ENCODE data around the gene MT1H.

- no peak for TF ChIP-seq CTCF (optimal IDR thresholded peaks at IDR 0.05 in 1 of 3, IDR thresholded peaks at IDR 0.05 in 1 of 3, conservative IDR thresholded peaks at IDR 0.05 in 1 of 3; ENCODE audit: extremely low read depth in 1 of 3, insufficient read depth in 2 of 3, low read length in 3 of 3)
- TF ChIP-seq EZH2 (IDR thresholded peaks at IDR 0.05; ENCODE audit: low read length) = peak; percentile 49
Measured at GRCh38 chr16:56632848-56633365, 36.7 kb upstream of the MT1H start.
